Endothelial cell of umbilical vein (primary cell): ENCODE measurements around the gene TSPAN1. TPM values are rescaled to one million over a fixed set of nuclear protein-coding genes. Genes with fewer than 3 reads are reported as not detected.
A peak's percentile ranks its signal among the peaks of the same experiment; 100 is the strongest.

Experiments used
- BruUV-seq: library from RNA; stranded (reverse); fragments of 400-500 nt; replicated peaks from 2 replicates; lab custom pipeline; 2021; lab: Mats Ljungman, UMichigan
- CTCF ChIA-PET: fragments of 300-600, 350-600 bp; sonication (Branson Sonifier 250); formaldehyde crosslinking; loops from one replicate; lab custom pipeline; 2021; ENCODE audit warnings: antibody characterized with exemption, inconsistent platforms; lab: Charles Lee
- POLR2A ChIA-PET: fragments of 300-600, 350-600 bp; sonication (Branson Sonifier 250); formaldehyde crosslinking; loops from one replicate; lab custom pipeline; 2021; ENCODE audit warnings: antibody characterized with exemption, inconsistent platforms; lab: Charles Lee
- DNase-seq: peaks from one replicate; pipeline ENCODE4 v3.0.0-alpha.2; 2011; ENCODE audit warnings: low read depth, low spot score
- FAIRE-seq: peaks from 2 replicates; lab custom pipeline; 2011; peaks lifted over from hg19 to GRCh38; lab: Jason Lieb, UNC
- H2AFZ ChIP-seq: 2 replicates; pipeline ENCODE4 v1.6.0; 2012; ENCODE audit warnings: low read depth, low read length, control low read depth, inconsistent platforms
- H3K27ac ChIP-seq: 2 replicates; pipeline ENCODE4 v1.5.1; 2011; ENCODE audit warnings: low read depth, mild to moderate bottlenecking, control low read depth, low read length, moderate library complexity; ENCODE audit not compliant: insufficient read depth
- H3K27me3 ChIP-seq, 2 experiments: 2 replicates each; pipeline versions ENCODE4 v1.6.0 to v1.6.1; 2011; ENCODE audit warnings: low read length in 2 of 2, mixed read lengths in 1 of 2; ENCODE audit not compliant: control insufficient read depth in 2 of 2, insufficient read depth in 2 of 2
- H3K36me3 ChIP-seq, 2 experiments: 2 replicates in 1 of 2; 3 replicates in 1 of 2; pipeline ENCODE4 v1.5.1; 2011; ENCODE audit warnings: low read length in 2 of 2, mild to moderate bottlenecking in 1 of 2, moderate library complexity in 1 of 2; ENCODE audit not compliant: control insufficient read depth in 2 of 2, insufficient read depth in 2 of 2; ENCODE audit errors: extremely low read depth in 1 of 2
- H3K4me1 ChIP-seq: 3 replicates; pipeline ENCODE4 v1.5.1; 2011; ENCODE audit warnings: mild to moderate bottlenecking, low read length; ENCODE audit not compliant: control insufficient read depth, insufficient read depth; ENCODE audit errors: extremely low read depth
- H3K4me2 ChIP-seq: 2 replicates; pipeline ENCODE4 v1.6.1; 2011; ENCODE audit warnings: low read length, control low read depth, mixed read lengths; ENCODE audit not compliant: insufficient read depth
- H3K4me3 ChIP-seq, 3 experiments: fragments of 200-600 bp in 1 of 3; sonication (generic), shearing (Covaris generic) in 1 of 3; replicated peaks in 1 of 3; 2 replicates each; pipeline ENCODE4 v1.5.1; 2011 to 2016; ENCODE audit warnings: control low read depth in 3 of 3, low read length in 3 of 3, mild to moderate bottlenecking in 2 of 3, inconsistent platforms in 1 of 3, low read depth in 1 of 3, moderate library complexity in 1 of 3; ENCODE audit not compliant: insufficient read depth in 1 of 3
- H3K79me2 ChIP-seq: 2 replicates; pipeline ENCODE4 v1.6.0; 2012; ENCODE audit warnings: low read length, inconsistent platforms; ENCODE audit not compliant: control insufficient read depth, insufficient read depth
- H3K9ac ChIP-seq: replicated peaks from 2 replicates; pipeline ENCODE3; 2011; ENCODE audit warnings: low read length, control low read depth; ENCODE audit not compliant: insufficient read depth; ENCODE audit errors: extremely low read depth
- H3K9me1 ChIP-seq: replicated peaks from 3 replicates; pipeline ENCODE4 v1.6.0; 2011; ENCODE audit warnings: mild to moderate bottlenecking, low read length; ENCODE audit not compliant: control insufficient read depth, insufficient read depth; ENCODE audit errors: extremely low read depth
- H3K9me3 ChIP-seq: replicated peaks from 2 replicates; pipeline ENCODE4 v1.5.1; 2012; ENCODE audit warnings: low read length, inconsistent platforms; ENCODE audit not compliant: control insufficient read depth, insufficient read depth
- H4K20me1 ChIP-seq: replicated peaks from 2 replicates; pipeline ENCODE3; 2011; ENCODE audit warnings: mild to moderate bottlenecking, low read length; ENCODE audit not compliant: control insufficient read depth, insufficient read depth; ENCODE audit errors: extremely low read depth
- CTCF ChIP-seq, 2 donors: IDR thresholded peaks; 1 replicate in 1 of 2; 2 replicates in 1 of 2; pipeline ENCODE4 v1.5.1; 2011; ENCODE audit warnings: low read length in 2 of 2, mild to moderate bottlenecking in 2 of 2, moderate library complexity in 2 of 2, control low read depth in 1 of 2, inconsistent platforms in 1 of 2, low read depth in 1 of 2; ENCODE audit not compliant: insufficient read depth in 1 of 2; ENCODE audit errors: extremely low read depth in 1 of 2
- EZH2 ChIP-seq: IDR thresholded peaks from 2 replicates; pipeline ENCODE4 v1.6.1; 2012; ENCODE audit warnings: borderline replicate concordance, low read depth, mild to moderate bottlenecking, moderate library complexity, low read length, inconsistent platforms; ENCODE audit not compliant: severe bottlenecking
- FOS ChIP-seq: IDR thresholded peaks from 2 replicates; pipeline ENCODE4 v1.6.1; 2011; ENCODE audit warnings: mild to moderate bottlenecking, low read length, moderate library complexity, borderline replicate concordance; ENCODE audit not compliant: insufficient read depth
- GATA2 ChIP-seq: IDR thresholded peaks from 2 replicates; pipeline ENCODE4 v1.7.0; 2011; ENCODE audit warnings: low read depth, mild to moderate bottlenecking, moderate library complexity, mixed read lengths, low read length; ENCODE audit not compliant: insufficient read length, insufficient read depth
- JUN ChIP-seq: IDR thresholded peaks from 2 replicates; pipeline ENCODE4 v1.6.1; 2011; ENCODE audit warnings: borderline replicate concordance, low read depth; ENCODE audit not compliant: insufficient read length, insufficient read depth
- MAX ChIP-seq: IDR thresholded peaks from 2 replicates; pipeline ENCODE4 v1.6.1; 2011; ENCODE audit not compliant: insufficient read depth, insufficient read length
- MYC ChIP-seq: IDR thresholded peaks from one replicate; pipeline ENCODE4 v1.6.1; 2011; ENCODE audit warnings: mild to moderate bottlenecking, low read depth, low read length
- POLR2A ChIP-seq: IDR thresholded peaks from 2 replicates; pipeline ENCODE4 v1.6.1; 2012; ENCODE audit warnings: low read depth, mild to moderate bottlenecking, control low read depth, low read length
- POLR2AphosphoS5 ChIP-seq: IDR thresholded peaks from 2 replicates; pipeline ENCODE4 v1.6.1; 2012; ENCODE audit warnings: low read depth, mild to moderate bottlenecking, control low read depth, low read length, moderate library complexity; ENCODE audit not compliant: insufficient read depth
- dilution Hi-C: fragments of 300-500 bp; cut with MboI; formaldehyde crosslinking; loops from one replicate; pipeline ENCODE4 v1.15.0; 2019; ENCODE audit warnings: low sequenced_read_pairs; ENCODE audit not compliant: extremely low pct_ligation_motif_present
- intact Hi-C: fragments of 100-400 bp; cut with micrococcal nuclease; formaldehyde crosslinking; loops from one replicate; pipeline ENCODE4 v1.10.0; 2022
- polyA plus RNA-seq, 4 experiments: library from polyadenylated mRNA; depleted of rRNA in 3 of 4; stranded (reverse) in 3 of 4; unstranded in 1 of 4; fragments of >200 nt; gene quantifications; 2 replicates each; pipeline versions ENCODE4 v1.2.1 to v1.2.3, GENCODE V29; 2011 to 2012; ENCODE audit warnings: missing spikeins in 1 of 4
- total RNA-seq: library from RNA; stranded (reverse); gene quantifications from 2 replicates; pipeline ENCODE4 v1.2.3, GENCODE V29; 2021

Gene TSPAN1
- total and polyA plus RNA-seq, 2 donors (not counting 3 experiments of a cell fraction or from before 2014, with no cell fraction given): 0.65 to 0.88 TPM

- TF ChIP-seq GATA2: no peak
- TF ChIP-seq JUN: no peak
- TF ChIP-seq EZH2: no peak
- TF ChIP-seq MYC: no peak
- no peak overlapping the region for H3K4me2 ChIP-seq
- dilution Hi-C loops (no loop called here), intact Hi-C loops (no loop called here)
- no peak for FAIRE-seq
- H3K4me1 ChIP-seq: no peaks in the 10 kb centered on the region
- no peaks in the 10 kb centered on the region for H3K27me3 ChIP-seq
- no peak overlapping the region for H2AFZ ChIP-seq
- BruUV-seq: no TSS peak
- no peaks in the 10 kb centered on the region for H3K9me3 ChIP-seq
- H3K36me3 ChIP-seq: no peaks in the 10 kb centered on the region
- ChIA-PET POLR2A (no interaction called here), CTCF (interaction anchor here (1.2 kb wide), 1 partner anchor 19 kb away, joined by 4 read pairs; no protein-coding TSS in a partner anchor)
- H3K9me1 ChIP-seq: no peaks in the 10 kb centered on the region
- no peaks in the 10 kb centered on the region for H4K20me1 ChIP-seq
- no peak overlapping the region for H3K27ac ChIP-seq
- H3K4me3 ChIP-seq: no peak overlapping the region
- no peak overlapping the region for H3K9ac ChIP-seq
- peak; percentile 17 for DNase-seq
- no peaks in the 10 kb centered on the region for H3K79me2 ChIP-seq
Measured at GRCh38 chr1:46150085-46150484, 24.8 kb upstream of the TSPAN1 start.

DNA sequence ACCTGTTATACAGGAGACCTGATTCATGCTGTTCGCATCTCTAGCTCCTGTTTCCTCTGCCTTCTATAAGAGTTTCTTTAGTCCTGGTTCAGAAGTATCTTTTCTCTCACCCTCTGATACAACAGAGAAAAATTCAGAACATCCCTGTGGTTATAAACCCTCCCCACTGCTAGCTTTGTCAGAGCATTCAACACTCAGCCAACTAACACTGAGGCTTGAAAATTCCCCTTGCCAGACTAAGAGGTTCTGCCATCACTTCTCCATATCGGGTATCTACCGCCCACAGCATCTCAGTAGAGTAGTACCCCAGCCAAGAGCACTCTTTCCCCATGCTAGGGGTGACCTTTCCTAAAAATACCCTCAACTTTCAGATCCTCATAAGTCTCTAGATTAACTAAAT, 22.9 kb upstream of the TSPAN1 start:
- BruUV-seq: no TSS peak
- ChIA-PET POLR2A (no interaction called here), CTCF (interaction anchor here (1.0 kb wide), 1 partner anchor 14 kb away, joined by 4 read pairs; no protein-coding TSS in a partner anchor)
- Histone ChIP-seq H3K79me2 (no peaks in the 10 kb centered on the region), H3K27ac (no peak overlapping the region), H3K9me1 (no peaks in the 10 kb centered on the region), H3K9me3 (no peaks in the 10 kb centered on the region), H3K36me3 (no peaks in the 10 kb centered on the region), H3K9ac (no peak overlapping the region), H3K4me2 (no peak overlapping the region), H2AFZ (no peak overlapping the region), H3K4me1 (no peaks in the 10 kb centered on the region), H3K27me3 (no peaks in the 10 kb centered on the region), H3K4me3 (no peak overlapping the region), H4K20me1 (no peaks in the 10 kb centered on the region)
- DNase-seq (no peak), FAIRE-seq (no peak)
- intact Hi-C loops: no loop called here
- dilution Hi-C loops: no loop called here
- TF ChIP-seq CTCF (IDR thresholded peaks at IDR 0.05; ENCODE audit: extremely low read depth in 1 of 2, insufficient read depth in 1 of 2, low read depth in 1 of 2, low read length in 2 of 2) (no peak), MAX (no peak), JUN (no peak), FOS (no peak), POLR2AphosphoS5 (no peak), EZH2 (no peak), MYC (no peak), GATA2 (no peak), POLR2A (no peak)
